Thymus (tissue), 11 donors: Measurements from ENCODE around the gene CDKL1. TPM values are rescaled to one million over a fixed set of nuclear protein-coding genes. Genes with fewer than 3 reads are reported as not detected.

Source experiments
- DNase-seq, 9 donors: peaks; one replicate each; pipeline ENCODE4 v3.0.0-alpha.2; 2013; ENCODE audit warnings: low spot score in 9 of 9, low read depth in 6 of 9, missing footprints in 1 of 9
- H3K27ac ChIP-seq, 2 donors: one replicate each; pipeline ENCODE4 v1.5.1; 2013; ENCODE audit warnings: control low read depth in 1 of 2, low read depth in 1 of 2, low read length in 1 of 2, mild to moderate bottlenecking in 1 of 2, moderate library complexity in 1 of 2
- H3K27me3 ChIP-seq, 2 donors: one replicate each; pipeline ENCODE4 v1.5.1; 2013; ENCODE audit warnings: low read length in 1 of 2; ENCODE audit not compliant: control insufficient read depth in 2 of 2, insufficient read depth in 1 of 2
- H3K36me3 ChIP-seq, 2 donors: one replicate each; pipeline ENCODE4 v1.5.1; 2013; ENCODE audit warnings: low read length in 1 of 2, mild to moderate bottlenecking in 1 of 2, moderate library complexity in 1 of 2; ENCODE audit not compliant: control insufficient read depth in 2 of 2, insufficient read depth in 2 of 2
- H3K4me1 ChIP-seq, 2 donors: one replicate each; pipeline ENCODE4 v1.5.1; 2013; ENCODE audit warnings: low read length in 2 of 2; ENCODE audit not compliant: control insufficient read depth in 2 of 2, insufficient read depth in 2 of 2
- H3K4me3 ChIP-seq, 2 donors: one replicate each; pipeline ENCODE4 v1.5.1; 2013; ENCODE audit warnings: low read length in 2 of 2, control low read depth in 1 of 2, mild to moderate bottlenecking in 1 of 2
- H3K9me3 ChIP-seq, 2 donors: one replicate each; pipeline ENCODE4 v1.5.1; 2013; ENCODE audit warnings: low read length in 1 of 2, mild to moderate bottlenecking in 1 of 2; ENCODE audit not compliant: control insufficient read depth in 2 of 2, insufficient read depth in 1 of 2
- WGBS: extraction: QIAGEN DNeasy Blood & Tissue Kit; methylation state at CpG from one replicate; pipeline ENCODE4 v1.1.7; 2013; 5-methylcytosine and 5-hydroxymethylcytosine counted together
- polyA plus RNA-seq: library from polyadenylated mRNA; stranded (reverse); fragments of 200-250 nt; gene quantifications from one replicate; pipeline ENCODE4 v1.2.3, GENCODE V29; 2013
- total RNA-seq: library from RNA; stranded (reverse); fragments of 120-200 nt; gene quantifications from one replicate; pipeline ENCODE4 v1.2.4, GENCODE V29; 2013
- donor health status: healthy.

Gene CDKL1
- total and polyA plus RNA-seq, 2 donors, result 2.4 to 3.3 TPM

DNA sequence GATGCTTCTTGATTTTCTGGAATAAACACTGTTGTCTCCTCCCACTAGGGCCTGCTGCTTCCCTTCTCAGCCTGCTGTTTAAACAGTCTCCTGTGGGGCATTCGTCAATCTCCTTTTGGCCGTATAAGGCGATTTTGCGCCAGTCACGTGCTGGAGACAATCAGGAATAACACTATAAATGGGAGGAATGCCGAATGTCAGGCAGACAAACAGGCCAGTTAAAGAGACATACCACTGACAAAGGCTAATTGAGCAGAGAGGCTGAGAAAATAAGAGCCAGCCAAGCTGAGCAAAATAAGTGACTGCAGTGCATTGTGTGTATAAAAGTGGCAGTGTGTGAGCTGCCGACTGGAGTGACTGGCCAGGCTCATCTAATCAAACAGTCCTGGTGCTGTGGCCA lies 61.3 kb downstream of the CDKL1 start:
- Histone ChIP-seq H3K36me3 (peaks cover 4 to 14% of the 10 kb centered on the region in 2 donors), H3K27me3 (no peaks in the 10 kb centered on the region), H3K4me3 (no peak overlapping the region), H3K4me1 (peaks cover 9 to 17% of the 10 kb centered on the region in 2 donors), H3K27ac (peak overlapping the region in 1 of 2 donors; percentile 87), H3K9me3 (no peaks in the 10 kb centered on the region)
- 89% methylated on average over 7 of the region's 7 CpGs for WGBS
- DNase-seq, result peak in 1 of 9 donors; percentile 21

DNA sequence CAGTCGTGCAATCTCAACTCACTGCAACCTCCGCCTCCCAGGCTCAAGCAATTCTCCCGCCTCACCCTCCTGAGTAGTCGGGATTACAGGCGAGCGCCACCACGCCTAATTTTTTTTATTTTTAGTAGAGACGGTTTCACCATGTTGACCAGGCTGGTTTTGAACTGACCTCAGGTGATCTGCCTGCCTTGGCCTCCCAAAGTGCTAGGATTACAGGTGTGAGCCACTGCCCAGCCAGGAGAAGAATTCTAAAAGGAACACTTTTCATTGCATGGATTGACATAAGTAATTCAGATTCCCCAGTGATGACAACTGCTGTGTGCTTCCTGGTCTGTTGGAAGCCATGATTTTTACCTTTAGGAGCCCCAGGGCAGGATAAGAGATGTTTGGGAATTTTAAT lies 62.5 kb downstream of the CDKL1 start:
- no peak overlapping the region for H3K4me3 ChIP-seq
- H3K36me3 ChIP-seq, result peaks cover 4 to 14% of the 10 kb centered on the region in 2 donors
- no peak overlapping the region for H3K27ac ChIP-seq
- 97% methylated on average over 8 of the region's 8 CpGs for WGBS
- H3K4me1 ChIP-seq, result peaks cover 9 to 17% of the 10 kb centered on the region in 2 donors
- no peak for DNase-seq
- no peaks in the 10 kb centered on the region for H3K9me3 ChIP-seq
- H3K27me3 ChIP-seq, result no peaks in the 10 kb centered on the region

DNA sequence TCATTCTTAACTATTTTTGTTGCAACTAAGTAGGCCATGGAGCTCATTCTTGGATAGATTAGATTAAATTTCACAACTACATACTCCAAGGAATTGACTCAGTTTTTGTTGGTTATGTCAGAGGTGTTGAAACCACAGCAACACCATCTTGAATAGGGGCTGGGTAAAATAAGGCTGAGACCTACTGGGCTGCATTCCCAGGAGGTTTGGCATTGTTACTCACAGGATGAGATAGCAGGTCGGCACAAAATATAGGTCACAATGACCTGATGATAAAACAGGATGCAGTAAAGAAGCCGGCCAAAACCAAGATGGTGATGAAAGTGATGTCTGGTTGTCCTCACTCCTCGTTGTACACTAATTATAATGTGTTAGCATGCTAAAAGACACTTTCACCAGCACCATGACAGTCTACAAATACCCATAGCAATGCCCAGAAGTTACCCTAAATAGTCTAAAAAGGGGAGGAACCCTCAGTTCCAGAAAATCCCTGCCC lies 63.6 kb downstream of the CDKL1 start:
- Histone ChIP-seq H3K4me3 (no peak overlapping the region), H3K27ac (no peak overlapping the region), H3K36me3 (peaks cover 7 to 16% of the 10 kb centered on the region in 2 donors)

GRCh38 chr14:50331596-50331995 lies 65.1 kb downstream of the CDKL1 start:
- DNase-seq, result no peak
- Histone ChIP-seq H3K27me3 (no peaks in the 10 kb centered on the region), H3K4me1 (peaks cover 9 to 17% of the 10 kb centered on the region in 2 donors), H3K27ac (no peak overlapping the region), H3K9me3 (no peaks in the 10 kb centered on the region), H3K36me3 (peaks cover 12 to 16% of the 10 kb centered on the region in 2 donors), H3K4me3 (no peak overlapping the region)

More for the DNA sequence above, 63.6 kb downstream of the CDKL1 start:
- Histone ChIP-seq H3K27me3 (no peaks in the 10 kb centered on the region), H3K4me1 (peaks cover 9 to 17% of the 10 kb centered on the region in 2 donors), H3K9me3 (no peaks in the 10 kb centered on the region)
- no peak for DNase-seq
- 91% methylated on average over 3 of the region's 3 CpGs for WGBS

GRCh38 chr14:50321009-50321660 lies 75.5 kb downstream of the CDKL1 start:
- 23% methylated on average over 9 of the region's 9 CpGs for WGBS

GRCh38 chr14:50320283-50320682 lies 76.4 kb downstream of the CDKL1 start:
- Histone ChIP-seq H3K27me3 (no peaks in the 10 kb centered on the region), H3K27ac (peak overlapping the region in 1 of 2 donors; percentile 32), H3K4me3 (no peak overlapping the region), H3K4me1 (peaks cover 3 to 4% of the 10 kb centered on the region in 2 donors), H3K9me3 (no peaks in the 10 kb centered on the region), H3K36me3 (peaks cover 11 to 12% of the 10 kb centered on the region in 2 donors)
- 93% methylated on average over 8 of the region's 8 CpGs for WGBS
- DNase-seq, result no peak

More at GRCh38 chr14:50321009-50321660, 75.5 kb downstream of the CDKL1 start:
- Histone ChIP-seq H3K27ac (peak overlapping the region; percentile 53 to 67), H3K9me3 (no peaks in the 10 kb centered on the region), H3K27me3 (no peaks in the 10 kb centered on the region), H3K4me3 (peak overlapping the region in 1 of 2 donors; percentile 17), H3K36me3 (peaks cover 11 to 12% of the 10 kb centered on the region in 2 donors), H3K4me1 (peaks cover 3 to 4% of the 10 kb centered on the region in 2 donors)
- peak in 8 of 9 donors; percentile 55 to 88 (median 74) for DNase-seq

GRCh38 chr14:50319721-50320120 lies 77.0 kb downstream of the CDKL1 start:
- 97% methylated on average over 2 of the region's 2 CpGs for WGBS
- Histone ChIP-seq H3K4me1 (peaks cover 3 to 4% of the 10 kb centered on the region in 2 donors), H3K27ac (no peak overlapping the region)

GRCh38 chr14:50319293-50319692 lies 77.4 kb downstream of the CDKL1 start:
- Histone ChIP-seq H3K4me3 (no peak overlapping the region), H3K36me3 (peaks cover 8 to 10% of the 10 kb centered on the region in 2 donors), H3K4me1 (peaks cover 3 to 4% of the 10 kb centered on the region in 2 donors), H3K27ac (no peak overlapping the region), H3K9me3 (peaks cover 0 to 2% of the 10 kb centered on the region in 2 donors), H3K27me3 (no peaks in the 10 kb centered on the region)
- 88% methylated on average over 1 of the region's 1 CpG for WGBS
- DNase-seq, result no peak

More at GRCh38 chr14:50319721-50320120, 77.0 kb downstream of the CDKL1 start:
- Histone ChIP-seq H3K9me3 (no peaks in the 10 kb centered on the region), H3K4me3 (no peak overlapping the region), H3K27me3 (no peaks in the 10 kb centered on the region), H3K36me3 (peaks cover 9 to 12% of the 10 kb centered on the region in 2 donors)
- no peak for DNase-seq

GRCh38 chr14:50318031-50318626 lies 78.6 kb downstream of the CDKL1 start:
- peaks cover 5 to 6% of the 10 kb centered on the region in 2 donors for H3K4me1 ChIP-seq
- WGBS, result 86% methylated on average over 4 of the region's 4 CpGs
- H3K36me3 ChIP-seq, result peaks cover 0 to 6% of the 10 kb centered on the region in 2 donors
- peaks cover 0 to 6% of the 10 kb centered on the region in 2 donors for H3K9me3 ChIP-seq
- no peaks in the 10 kb centered on the region for H3K27me3 ChIP-seq
- DNase-seq, result peak in 1 of 9 donors; percentile 32
- H3K27ac ChIP-seq, result no peak overlapping the region
- H3K4me3 ChIP-seq, result no peak overlapping the region
